ENCODE data around the gene TJP2. TPM values are rescaled to one million over a fixed set of nuclear protein-coding genes. Genes with fewer than 3 reads are reported as not detected.

TJP2 gene
- total RNA-seq, 2 donors from 2014 or later = 45.1 to 53.0 TPM

DNA sequence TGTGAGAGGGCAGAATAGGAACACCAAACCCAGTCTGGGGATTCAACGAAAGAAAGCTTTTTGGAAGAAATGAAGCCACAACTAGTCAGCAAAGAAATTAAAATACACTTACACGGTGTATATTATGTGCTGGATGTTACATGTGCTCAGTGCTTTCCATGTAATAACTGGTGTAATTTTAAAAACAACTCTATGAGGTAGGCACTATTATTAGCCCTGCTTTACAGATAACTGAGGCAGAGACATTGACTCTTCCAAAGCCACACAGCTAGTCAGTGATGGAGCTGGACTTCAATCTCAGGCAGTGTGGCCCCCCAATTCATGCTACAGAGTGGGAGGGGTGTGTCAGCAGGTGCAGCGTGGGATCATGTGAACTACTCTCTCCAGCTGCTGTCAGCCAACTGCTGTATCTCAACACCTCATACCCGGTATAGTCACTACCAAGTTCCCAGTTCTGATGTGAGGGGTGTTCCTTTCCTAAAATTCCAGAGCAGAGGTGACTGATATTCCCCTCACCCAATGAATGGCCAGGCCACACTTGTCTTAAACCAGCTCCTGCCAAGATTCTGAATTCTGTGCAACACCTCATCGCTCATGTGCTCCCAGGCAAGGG lies 33.8 kb upstream of the TJP2 start:
- peak; percentile 27 for DNase-seq
- H3K27me3 ChIP-seq (ENCODE audit: control insufficient read depth, insufficient read depth, low read length, poor library complexity, severe bottlenecking) = no peaks in the 10 kb centered on the region

DNA sequence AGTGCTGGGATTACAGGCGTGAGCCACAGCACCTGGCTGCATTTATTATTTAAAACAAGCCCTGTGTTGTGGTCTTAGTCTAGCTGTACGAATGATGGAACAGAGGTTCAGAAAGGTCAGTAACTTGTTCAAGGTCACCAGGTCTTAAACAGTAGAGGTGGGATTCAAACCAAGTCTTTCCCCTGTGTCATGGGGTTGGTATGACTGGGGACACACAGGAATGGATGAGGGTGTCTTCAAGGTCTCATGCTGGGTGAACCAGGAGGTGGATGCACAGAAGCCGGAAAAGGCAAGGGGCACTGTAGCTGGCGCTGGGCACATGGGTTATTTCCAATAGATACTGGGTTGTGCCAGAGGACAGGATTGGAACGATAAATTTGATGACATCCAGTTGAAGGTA lies 32.2 kb upstream of the TJP2 start:
- WGBS, 2 experiments (ENCODE audit: insufficient coverage in 1 of 2, insufficient read length in 1 of 2) = 93 to 96% methylated on average over 4 to 5 of the region's 5 CpGs
- no peaks in the 10 kb centered on the region for H3K4me1 ChIP-seq (ENCODE audit: control insufficient read depth, insufficient read depth, low read length)
- H3K4me3 ChIP-seq (ENCODE audit: low read length) = no peak overlapping the region
- Mint-ChIP-seq H3K36me3 (ENCODE audit: low read depth) (peaks cover 4% of the 10 kb centered on the region), H3K27ac (no peak overlapping the region), H3K27me3 (ENCODE audit: insufficient read depth) (no peaks in the 10 kb centered on the region), H3K4me3 (no peak overlapping the region), H3K4me1 (no peaks in the 10 kb centered on the region), H3K9me3 (no peaks in the 10 kb centered on the region)
- TF ChIP-seq, protein P1, sequence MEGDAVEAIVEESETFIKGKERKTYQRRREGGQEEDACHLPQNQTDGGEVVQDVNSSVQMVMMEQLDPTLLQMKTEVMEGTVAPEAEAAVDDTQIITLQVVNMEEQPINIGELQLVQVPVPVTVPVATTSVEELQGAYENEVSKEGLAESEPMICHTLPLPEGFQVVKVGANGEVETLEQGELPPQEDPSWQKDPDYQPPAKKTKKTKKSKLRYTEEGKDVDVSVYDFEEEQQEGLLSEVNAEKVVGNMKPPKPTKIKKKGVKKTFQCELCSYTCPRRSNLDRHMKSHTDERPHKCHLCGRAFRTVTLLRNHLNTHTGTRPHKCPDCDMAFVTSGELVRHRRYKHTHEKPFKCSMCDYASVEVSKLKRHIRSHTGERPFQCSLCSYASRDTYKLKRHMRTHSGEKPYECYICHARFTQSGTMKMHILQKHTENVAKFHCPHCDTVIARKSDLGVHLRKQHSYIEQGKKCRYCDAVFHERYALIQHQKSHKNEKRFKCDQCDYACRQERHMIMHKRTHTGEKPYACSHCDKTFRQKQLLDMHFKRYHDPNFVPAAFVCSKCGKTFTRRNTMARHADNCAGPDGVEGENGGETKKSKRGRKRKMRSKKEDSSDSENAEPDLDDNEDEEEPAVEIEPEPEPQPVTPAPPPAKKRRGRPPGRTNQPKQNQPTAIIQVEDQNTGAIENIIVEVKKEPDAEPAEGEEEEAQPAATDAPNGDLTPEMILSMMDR (conservative IDR thresholded peaks at IDR 0.05) = no peak
- no peaks in the 10 kb centered on the region for H3K36me3 ChIP-seq (ENCODE audit: control insufficient read depth, insufficient read depth, low read length)
- H3K9ac ChIP-seq (ENCODE audit: extremely low read depth, low read length, poor library complexity, severe bottlenecking) = no peak overlapping the region
- no peaks in the 10 kb centered on the region for H3K27me3 ChIP-seq (ENCODE audit: control insufficient read depth, insufficient read depth, low read length, poor library complexity, severe bottlenecking)
- no peaks in the 10 kb centered on the region for H3K9me3 ChIP-seq (ENCODE audit: control insufficient read depth, low read length)
- DNase-seq = peak; percentile 34
- H3K27ac ChIP-seq (ENCODE audit: low read depth, low read length) = no peak overlapping the region

More for the DNA sequence above, 33.8 kb upstream of the TJP2 start:
- Mint-ChIP-seq H3K9me3 (no peaks in the 10 kb centered on the region), H3K27me3 (ENCODE audit: insufficient read depth) (no peaks in the 10 kb centered on the region), H3K36me3 (ENCODE audit: low read depth) (peaks cover 4% of the 10 kb centered on the region), H3K4me3 (no peak overlapping the region), H3K27ac (no peak overlapping the region), H3K4me1 (peaks cover 4% of the 10 kb centered on the region)
- 93 to 100% methylated on average over 2 to 5 of the region's 5 CpGs for WGBS, 2 experiments (ENCODE audit: insufficient coverage in 1 of 2, insufficient read length in 1 of 2)
- Histone ChIP-seq H3K9ac (ENCODE audit: extremely low read depth, low read length, poor library complexity, severe bottlenecking) (no peak overlapping the region), H3K4me1 (ENCODE audit: control insufficient read depth, insufficient read depth, low read length) (no peaks in the 10 kb centered on the region), H3K4me3 (ENCODE audit: low read length) (no peak overlapping the region), H3K27ac (ENCODE audit: low read depth, low read length) (no peak overlapping the region), H3K9me3 (ENCODE audit: control insufficient read depth, low read length) (no peaks in the 10 kb centered on the region), H3K36me3 (ENCODE audit: control insufficient read depth, insufficient read depth, low read length) (no peaks in the 10 kb centered on the region)
- TF ChIP-seq, protein P1 (conservative IDR thresholded peaks at IDR 0.05) = no peak

DNA sequence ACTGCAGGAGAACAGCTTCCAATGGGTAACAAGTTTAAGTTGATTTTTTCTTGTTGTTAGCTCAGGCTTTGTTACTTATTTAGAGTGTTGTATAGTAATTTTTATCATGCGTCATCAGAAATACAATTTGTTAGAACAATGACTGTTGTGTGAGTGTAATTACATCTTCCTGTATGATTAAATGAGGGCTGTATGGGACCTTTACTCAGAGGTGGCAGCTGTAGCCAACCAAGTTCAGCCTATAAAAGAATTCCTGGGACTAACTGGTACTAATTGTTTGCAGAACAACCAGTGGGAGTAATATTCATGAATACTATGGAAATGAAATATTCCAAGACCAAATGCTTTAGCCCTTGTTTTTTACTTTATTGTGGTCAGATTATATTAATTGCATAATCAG lies 30.8 kb upstream of the TJP2 start:
- no peak overlapping the region for H3K27ac Mint-ChIP-seq

More for the DNA sequence above, 30.8 kb upstream of the TJP2 start:
- H3K36me3 ChIP-seq (ENCODE audit: control insufficient read depth, insufficient read depth, low read length) = no peaks in the 10 kb centered on the region
- H3K4me3 ChIP-seq (ENCODE audit: low read length) = no peak overlapping the region
- no peak overlapping the region for H3K27ac ChIP-seq (ENCODE audit: low read depth, low read length)
- TF ChIP-seq, protein P1 (conservative IDR thresholded peaks at IDR 0.05) = no peak
- no peaks in the 10 kb centered on the region for H3K4me1 ChIP-seq (ENCODE audit: control insufficient read depth, insufficient read depth, low read length)
- Mint-ChIP-seq H3K27me3 (ENCODE audit: insufficient read depth) (no peaks in the 10 kb centered on the region), H3K4me3 (no peak overlapping the region), H3K36me3 (ENCODE audit: low read depth) (peaks cover 4% of the 10 kb centered on the region), H3K9me3 (no peaks in the 10 kb centered on the region), H3K4me1 (no peaks in the 10 kb centered on the region)
- no peaks in the 10 kb centered on the region for H3K9me3 ChIP-seq (ENCODE audit: control insufficient read depth, low read length)
- H3K27me3 ChIP-seq (ENCODE audit: control insufficient read depth, insufficient read depth, low read length, poor library complexity, severe bottlenecking) = no peaks in the 10 kb centered on the region
- no peak overlapping the region for H3K9ac ChIP-seq (ENCODE audit: extremely low read depth, low read length, poor library complexity, severe bottlenecking)
- no peak for DNase-seq
- WGBS, 2 experiments (ENCODE audit: insufficient coverage in 1 of 2, insufficient read length in 1 of 2) = 94 to 100% methylated on average over 1 of the region's 1 CpG
